HEK293 (cell line): Measurements from ENCODE around the gene ABCF1.

Experiments used
- ATF2 ChIP-seq: fragments of 450-650 bp; formaldehyde crosslinking; IDR thresholded peaks from 2 replicates; pipeline ENCODE4 v1.5.1; 2016; ENCODE audit warnings: missing biosample characterization, missing genetic modification characterization, low read depth
- ELK4 ChIP-seq: IDR thresholded peaks from 2 replicates; pipeline ENCODE4 v1.6.1; 2011; ENCODE audit warnings: mild to moderate bottlenecking, low read depth, low read length, borderline replicate concordance
- GLIS2 ChIP-seq: fragments of 450-650 bp; formaldehyde crosslinking; IDR thresholded peaks from 2 replicates; pipeline ENCODE4 v1.5.1; 2016; ENCODE audit warnings: missing biosample characterization, missing genetic modification characterization
- HOXD13 ChIP-seq: sonication (generic); formaldehyde crosslinking; IDR thresholded peaks from 2 replicates; pipeline ENCODE4 v1.8.0; 2022; ENCODE audit warnings: missing genetic modification reagents, borderline replicate concordance
- OVOL3 ChIP-seq: fragments of 450-650 bp; formaldehyde crosslinking; IDR thresholded peaks from 2 replicates; pipeline ENCODE4 v1.5.1; 2016; ENCODE audit warnings: missing biosample characterization, missing genetic modification characterization
- SCRT2 ChIP-seq: fragments of 450-650 bp; formaldehyde crosslinking; IDR thresholded peaks from 2 replicates; pipeline ENCODE4 v1.5.1; 2016; ENCODE audit warnings: missing biosample characterization, missing genetic modification characterization
- TRIM28 ChIP-seq: IDR thresholded peaks from 2 replicates; pipeline ENCODE4 v1.6.1; 2011; ENCODE audit warnings: low read length, control low read depth, borderline replicate concordance
- ZBTB20 ChIP-seq: fragments of 450-650 bp; formaldehyde crosslinking; IDR thresholded peaks from 2 replicates; pipeline ENCODE4 v1.5.1; 2016; ENCODE audit warnings: missing biosample characterization, missing genetic modification characterization
- ZBTB48 ChIP-seq: fragments of 450-650 bp; formaldehyde crosslinking; IDR thresholded peaks from 2 replicates; pipeline ENCODE4 v1.5.1; 2016; ENCODE audit warnings: missing biosample characterization, missing genetic modification characterization
- ZFHX2 ChIP-seq: fragments of 450-650 bp; formaldehyde crosslinking; conservative IDR thresholded peaks from 2 replicates; pipeline ENCODE4 v1.5.1; 2016; ENCODE audit warnings: missing biosample characterization, missing genetic modification characterization
- ZNF10 ChIP-seq: fragments of 450-650 bp; formaldehyde crosslinking; IDR thresholded peaks from 2 replicates; pipeline ENCODE4 v1.5.1; 2017; ENCODE audit warnings: missing biosample characterization, missing genetic modification characterization
- ZNF335 ChIP-seq: fragments of 450-650 bp; formaldehyde crosslinking; conservative IDR thresholded peaks from 2 replicates; pipeline ENCODE4 v1.5.1; 2016; ENCODE audit warnings: missing biosample characterization, missing genetic modification characterization
- ZNF449 ChIP-seq: fragments of 450-650 bp; formaldehyde crosslinking; IDR thresholded peaks from 2 replicates; pipeline ENCODE4 v1.5.1; 2017; ENCODE audit warnings: missing biosample characterization, mild to moderate bottlenecking, missing genetic modification characterization, moderate library complexity
- ZNF48 ChIP-seq: fragments of 450-650 bp; formaldehyde crosslinking; IDR thresholded peaks from 2 replicates; pipeline ENCODE4 v1.5.1; 2016; ENCODE audit warnings: missing biosample characterization, missing genetic modification characterization
- ZNF571 ChIP-seq: fragments of 450-650 bp; formaldehyde crosslinking; IDR thresholded peaks from 2 replicates; pipeline ENCODE4 v1.5.0; 2017; ENCODE audit warnings: missing biosample characterization, missing genetic modification characterization
- ZNF621 ChIP-seq: fragments of 450-650 bp; formaldehyde crosslinking; IDR thresholded peaks from 2 replicates; pipeline ENCODE4 v1.5.1; 2017; ENCODE audit warnings: missing biosample characterization, missing genetic modification characterization
- ZNF654 ChIP-seq: fragments of 450-650 bp; formaldehyde crosslinking; IDR thresholded peaks from 2 replicates; pipeline ENCODE4 v1.5.1; 2016; ENCODE audit warnings: low read depth, missing biosample characterization, missing genetic modification characterization
- ZNF777 ChIP-seq: fragments of 450-650 bp; formaldehyde crosslinking; IDR thresholded peaks from 2 replicates; pipeline ENCODE4 v1.5.1; 2017; ENCODE audit warnings: missing biosample characterization, missing genetic modification characterization, borderline replicate concordance
- TF ChIP-seq, protein P1 (sequence below): fragments of 450-650 bp; formaldehyde crosslinking; IDR thresholded peaks from 2 replicates; pipeline ENCODE4 v1.5.1; 2016; ENCODE audit warnings: missing biosample characterization, missing genetic modification characterization
- TF ChIP-seq, protein P2 (sequence below): fragments of 450-650 bp; formaldehyde crosslinking; IDR thresholded peaks from 2 replicates; pipeline ENCODE4 v1.5.1; 2016; ENCODE audit warnings: missing biosample characterization, missing genetic modification characterization, borderline replicate concordance
- TF ChIP-seq, protein P3 (sequence below): fragments of 450-650 bp; formaldehyde crosslinking; IDR thresholded peaks from 2 replicates; pipeline ENCODE4 v1.5.1; 2017; ENCODE audit warnings: missing biosample characterization, missing genetic modification characterization
- TF ChIP-seq, protein P4 (sequence below): fragments of 450-650 bp; formaldehyde crosslinking; IDR thresholded peaks from 2 replicates; pipeline ENCODE4 v1.5.1; 2016; ENCODE audit warnings: missing biosample characterization, missing genetic modification characterization
- TF ChIP-seq, protein P5 (sequence below): fragments of 450-650 bp; formaldehyde crosslinking; IDR thresholded peaks from 2 replicates; pipeline ENCODE4 v1.5.1; 2016; ENCODE audit warnings: missing biosample characterization, missing genetic modification characterization

ABCF1 gene

DNA sequence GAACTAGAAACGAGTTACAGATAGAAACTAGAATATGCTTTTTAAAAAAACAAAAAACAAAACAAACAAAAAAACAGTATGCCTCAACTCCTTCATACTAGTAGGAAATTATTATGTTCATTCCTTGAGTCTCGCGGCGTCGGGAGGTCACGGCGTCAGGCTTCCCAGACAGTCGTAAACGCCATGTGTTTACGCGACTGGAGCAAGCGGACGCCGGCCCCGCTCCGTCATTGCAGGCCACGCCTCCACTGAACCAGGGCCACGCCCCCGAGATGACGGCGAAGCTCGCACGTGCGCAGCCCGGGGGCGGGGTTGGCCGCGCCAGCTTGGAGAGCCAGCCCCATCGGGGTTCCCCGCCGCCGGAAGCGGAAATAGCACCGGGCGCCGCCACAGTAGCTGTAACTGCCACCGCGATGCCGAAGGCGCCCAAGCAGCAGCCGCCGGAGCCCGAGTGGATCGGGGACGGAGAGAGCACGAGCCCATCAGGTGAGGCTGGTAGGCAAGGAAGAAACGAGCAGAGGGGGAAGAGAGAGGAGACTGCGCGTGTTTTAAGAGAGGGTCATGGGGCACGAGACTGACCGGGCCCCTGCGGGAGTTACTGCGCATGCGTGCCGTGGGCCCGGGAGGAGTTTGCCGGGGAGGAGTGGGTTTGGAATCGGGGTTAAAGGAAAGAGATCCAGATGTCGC is at the start of gene ABCF1 (continued):
- TF ChIP-seq, protein P1, sequence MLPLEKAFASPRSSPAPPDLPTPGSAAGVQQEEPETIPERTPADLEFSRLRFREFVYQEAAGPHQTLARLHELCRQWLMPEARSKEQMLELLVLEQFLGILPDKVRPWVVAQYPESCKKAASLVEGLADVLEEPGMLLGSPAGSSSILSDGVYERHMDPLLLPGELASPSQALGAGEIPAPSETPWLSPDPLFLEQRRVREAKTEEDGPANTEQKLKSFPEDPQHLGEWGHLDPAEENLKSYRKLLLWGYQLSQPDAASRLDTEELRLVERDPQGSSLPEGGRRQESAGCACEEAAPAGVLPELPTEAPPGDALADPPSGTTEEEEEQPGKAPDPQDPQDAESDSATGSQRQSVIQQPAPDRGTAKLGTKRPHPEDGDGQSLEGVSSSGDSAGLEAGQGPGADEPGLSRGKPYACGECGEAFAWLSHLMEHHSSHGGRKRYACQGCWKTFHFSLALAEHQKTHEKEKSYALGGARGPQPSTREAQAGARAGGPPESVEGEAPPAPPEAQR (tag by site-specific recombination) = no peak
- TF ChIP-seq ZNF571 (tag by site-specific recombination) (no peak), HOXD13 (CRISPR knock-in tag) (peak; percentile 46; the same call in 1 of the 2 replicates), ZNF335 (tag by site-specific recombination) (peak; percentile 99), ZNF621 (tag by site-specific recombination) (no peak), ZNF449 (tag by site-specific recombination) (peak; percentile 89), ZFHX2 (tag by site-specific recombination) (peak; percentile 52), ZNF777 (no peak; the same call in 1 of the 2 replicates), ELK4 (peak; percentile 78; the same call in 1 of the 2 replicates), ZBTB48 (tag by site-specific recombination) (no peak), ZNF654 (tag by site-specific recombination) (no peak), SCRT2 (tag by site-specific recombination) (no peak), OVOL3 (tag by site-specific recombination) (0 out of 2 replicates have a peak, but pooled peaks have one; percentile 65), ZNF48 (tag by site-specific recombination) (no peak), GLIS2 (tag by site-specific recombination) (peak; percentile 75; the same call in 1 of the 2 replicates), TRIM28 (no peak), ZNF10 (tag by site-specific recombination) (peak; percentile 1), ZBTB20 (tag by site-specific recombination) (peak; percentile 98), ATF2 (tag by site-specific recombination) (0 out of 2 replicates have a peak, but pooled peaks have one; percentile 24)
- TF ChIP-seq, protein P2, sequence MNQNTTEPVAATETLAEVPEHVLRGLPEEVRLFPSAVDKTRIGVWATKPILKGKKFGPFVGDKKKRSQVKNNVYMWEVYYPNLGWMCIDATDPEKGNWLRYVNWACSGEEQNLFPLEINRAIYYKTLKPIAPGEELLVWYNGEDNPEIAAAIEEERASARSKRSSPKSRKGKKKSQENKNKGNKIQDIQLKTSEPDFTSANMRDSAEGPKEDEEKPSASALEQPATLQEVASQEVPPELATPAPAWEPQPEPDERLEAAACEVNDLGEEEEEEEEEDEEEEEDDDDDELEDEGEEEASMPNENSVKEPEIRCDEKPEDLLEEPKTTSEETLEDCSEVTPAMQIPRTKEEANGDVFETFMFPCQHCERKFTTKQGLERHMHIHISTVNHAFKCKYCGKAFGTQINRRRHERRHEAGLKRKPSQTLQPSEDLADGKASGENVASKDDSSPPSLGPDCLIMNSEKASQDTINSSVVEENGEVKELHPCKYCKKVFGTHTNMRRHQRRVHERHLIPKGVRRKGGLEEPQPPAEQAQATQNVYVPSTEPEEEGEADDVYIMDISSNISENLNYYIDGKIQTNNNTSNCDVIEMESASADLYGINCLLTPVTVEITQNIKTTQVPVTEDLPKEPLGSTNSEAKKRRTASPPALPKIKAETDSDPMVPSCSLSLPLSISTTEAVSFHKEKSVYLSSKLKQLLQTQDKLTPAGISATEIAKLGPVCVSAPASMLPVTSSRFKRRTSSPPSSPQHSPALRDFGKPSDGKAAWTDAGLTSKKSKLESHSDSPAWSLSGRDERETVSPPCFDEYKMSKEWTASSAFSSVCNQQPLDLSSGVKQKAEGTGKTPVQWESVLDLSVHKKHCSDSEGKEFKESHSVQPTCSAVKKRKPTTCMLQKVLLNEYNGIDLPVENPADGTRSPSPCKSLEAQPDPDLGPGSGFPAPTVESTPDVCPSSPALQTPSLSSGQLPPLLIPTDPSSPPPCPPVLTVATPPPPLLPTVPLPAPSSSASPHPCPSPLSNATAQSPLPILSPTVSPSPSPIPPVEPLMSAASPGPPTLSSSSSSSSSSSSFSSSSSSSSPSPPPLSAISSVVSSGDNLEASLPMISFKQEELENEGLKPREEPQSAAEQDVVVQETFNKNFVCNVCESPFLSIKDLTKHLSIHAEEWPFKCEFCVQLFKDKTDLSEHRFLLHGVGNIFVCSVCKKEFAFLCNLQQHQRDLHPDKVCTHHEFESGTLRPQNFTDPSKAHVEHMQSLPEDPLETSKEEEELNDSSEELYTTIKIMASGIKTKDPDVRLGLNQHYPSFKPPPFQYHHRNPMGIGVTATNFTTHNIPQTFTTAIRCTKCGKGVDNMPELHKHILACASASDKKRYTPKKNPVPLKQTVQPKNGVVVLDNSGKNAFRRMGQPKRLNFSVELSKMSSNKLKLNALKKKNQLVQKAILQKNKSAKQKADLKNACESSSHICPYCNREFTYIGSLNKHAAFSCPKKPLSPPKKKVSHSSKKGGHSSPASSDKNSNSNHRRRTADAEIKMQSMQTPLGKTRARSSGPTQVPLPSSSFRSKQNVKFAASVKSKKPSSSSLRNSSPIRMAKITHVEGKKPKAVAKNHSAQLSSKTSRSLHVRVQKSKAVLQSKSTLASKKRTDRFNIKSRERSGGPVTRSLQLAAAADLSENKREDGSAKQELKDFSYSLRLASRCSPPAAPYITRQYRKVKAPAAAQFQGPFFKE (tag by site-specific recombination) = no peak
- TF ChIP-seq, protein P3, sequence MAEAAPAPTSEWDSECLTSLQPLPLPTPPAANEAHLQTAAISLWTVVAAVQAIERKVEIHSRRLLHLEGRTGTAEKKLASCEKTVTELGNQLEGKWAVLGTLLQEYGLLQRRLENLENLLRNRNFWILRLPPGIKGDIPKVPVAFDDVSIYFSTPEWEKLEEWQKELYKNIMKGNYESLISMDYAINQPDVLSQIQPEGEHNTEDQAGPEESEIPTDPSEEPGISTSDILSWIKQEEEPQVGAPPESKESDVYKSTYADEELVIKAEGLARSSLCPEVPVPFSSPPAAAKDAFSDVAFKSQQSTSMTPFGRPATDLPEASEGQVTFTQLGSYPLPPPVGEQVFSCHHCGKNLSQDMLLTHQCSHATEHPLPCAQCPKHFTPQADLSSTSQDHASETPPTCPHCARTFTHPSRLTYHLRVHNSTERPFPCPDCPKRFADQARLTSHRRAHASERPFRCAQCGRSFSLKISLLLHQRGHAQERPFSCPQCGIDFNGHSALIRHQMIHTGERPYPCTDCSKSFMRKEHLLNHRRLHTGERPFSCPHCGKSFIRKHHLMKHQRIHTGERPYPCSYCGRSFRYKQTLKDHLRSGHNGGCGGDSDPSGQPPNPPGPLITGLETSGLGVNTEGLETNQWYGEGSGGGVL (tag by site-specific recombination) = no peak
- TF ChIP-seq, protein P4, sequence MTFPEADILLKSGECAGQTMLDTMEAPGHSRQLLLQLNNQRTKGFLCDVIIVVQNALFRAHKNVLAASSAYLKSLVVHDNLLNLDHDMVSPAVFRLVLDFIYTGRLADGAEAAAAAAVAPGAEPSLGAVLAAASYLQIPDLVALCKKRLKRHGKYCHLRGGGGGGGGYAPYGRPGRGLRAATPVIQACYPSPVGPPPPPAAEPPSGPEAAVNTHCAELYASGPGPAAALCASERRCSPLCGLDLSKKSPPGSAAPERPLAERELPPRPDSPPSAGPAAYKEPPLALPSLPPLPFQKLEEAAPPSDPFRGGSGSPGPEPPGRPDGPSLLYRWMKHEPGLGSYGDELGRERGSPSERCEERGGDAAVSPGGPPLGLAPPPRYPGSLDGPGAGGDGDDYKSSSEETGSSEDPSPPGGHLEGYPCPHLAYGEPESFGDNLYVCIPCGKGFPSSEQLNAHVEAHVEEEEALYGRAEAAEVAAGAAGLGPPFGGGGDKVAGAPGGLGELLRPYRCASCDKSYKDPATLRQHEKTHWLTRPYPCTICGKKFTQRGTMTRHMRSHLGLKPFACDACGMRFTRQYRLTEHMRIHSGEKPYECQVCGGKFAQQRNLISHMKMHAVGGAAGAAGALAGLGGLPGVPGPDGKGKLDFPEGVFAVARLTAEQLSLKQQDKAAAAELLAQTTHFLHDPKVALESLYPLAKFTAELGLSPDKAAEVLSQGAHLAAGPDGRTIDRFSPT = peak; percentile 85; the same call in 1 of the 2 replicates
- TF ChIP-seq, protein P5, sequence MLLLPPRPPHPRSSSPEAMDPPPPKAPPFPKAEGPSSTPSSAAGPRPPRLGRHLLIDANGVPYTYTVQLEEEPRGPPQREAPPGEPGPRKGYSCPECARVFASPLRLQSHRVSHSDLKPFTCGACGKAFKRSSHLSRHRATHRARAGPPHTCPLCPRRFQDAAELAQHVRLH (tag by site-specific recombination) = 0 out of 2 replicates have a peak, but pooled peaks have one; percentile 39
